HG03565 (cell line): ENCODE data around the gene SPIB.
"Not testable (repeated sequence)": the region's sequence is repeated elsewhere in the genome, so short reads cannot be mapped to it uniquely, and the experiment has no call there.

Experiments
- ATAC-seq: cut with Tn5 transposase; IDR thresholded peaks from one replicate; pipeline ENCODE4 v1.9.1; 2021; ENCODE audit warnings: mild to moderate bottlenecking, moderate library complexity; ENCODE audit not compliant: unreplicated experiment

The SPIB gene

DNA sequence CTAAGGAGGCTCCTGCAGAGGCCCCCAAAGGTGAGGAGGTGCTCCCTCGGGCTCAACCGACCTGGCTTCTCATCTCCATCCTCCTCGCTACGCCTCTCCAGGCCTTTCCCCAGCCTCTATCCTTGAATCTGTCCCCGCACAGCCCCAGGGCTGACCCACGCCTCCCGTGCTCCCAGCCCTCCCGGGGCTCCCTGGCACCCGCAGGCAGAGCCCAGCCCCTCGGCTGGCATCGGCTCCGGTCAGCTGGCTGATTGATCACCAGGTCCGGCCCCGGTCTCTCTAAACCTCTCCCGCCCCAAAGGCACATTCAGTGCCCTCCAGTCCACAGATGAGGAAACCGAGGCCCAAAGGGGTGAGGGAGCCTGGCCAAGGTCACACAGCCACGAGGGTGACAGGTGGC, 16.5 kb downstream of the SPIB start:
- no peak for ATAC-seq

DNA sequence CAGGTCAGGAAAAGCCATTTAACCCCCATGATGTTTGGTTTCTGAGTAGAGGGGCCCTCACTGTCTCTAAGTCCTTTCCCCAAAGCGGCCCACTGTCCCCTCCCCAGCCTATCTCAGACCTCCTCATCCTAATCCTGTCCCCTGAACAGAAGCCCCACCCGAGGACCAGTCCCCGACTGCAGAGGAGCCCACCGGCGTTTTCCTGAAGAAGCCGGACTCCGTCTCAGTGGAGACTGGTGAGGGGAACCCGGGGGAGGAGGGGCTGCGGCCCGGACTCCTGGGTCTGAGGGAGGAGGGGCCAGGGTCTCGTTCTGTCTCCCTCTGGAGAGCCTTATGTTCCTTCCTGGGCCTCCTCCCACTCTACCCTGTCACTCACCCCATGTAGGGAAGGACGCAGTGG, 16.9 kb downstream of the SPIB start:
- no peak for ATAC-seq

DNA sequence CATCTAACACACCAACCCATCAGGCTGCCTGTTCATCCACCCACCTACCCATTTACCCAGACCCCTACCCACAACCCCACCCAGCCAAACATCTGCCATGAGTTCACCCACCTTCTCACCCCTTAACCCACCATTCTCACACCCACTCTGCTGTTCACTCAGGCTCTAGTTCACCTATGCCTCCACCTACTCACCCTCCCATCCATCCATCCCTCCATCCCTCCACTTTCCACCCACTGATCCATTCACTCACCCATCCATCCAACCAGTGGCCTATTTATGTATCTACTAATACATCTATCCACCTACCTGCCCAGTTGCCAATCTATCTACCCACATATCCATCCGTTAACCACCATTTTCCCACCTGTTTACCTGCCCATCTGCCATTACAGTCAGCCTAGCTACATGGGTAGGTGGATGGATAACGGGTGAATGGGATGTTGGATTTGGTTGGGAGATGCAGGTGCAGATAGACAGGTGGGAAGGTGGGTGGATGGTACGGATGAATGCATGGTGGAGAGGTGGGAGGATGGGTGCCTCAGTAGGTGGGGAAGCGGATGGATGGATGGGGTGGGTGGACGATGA, 19.2 kb downstream of the SPIB start:
- ATAC-seq = no peak

GRCh38 chr19:50439130-50439529, 20.4 kb downstream of the SPIB start:
- ATAC-seq = not testable (repeated sequence)

DNA sequence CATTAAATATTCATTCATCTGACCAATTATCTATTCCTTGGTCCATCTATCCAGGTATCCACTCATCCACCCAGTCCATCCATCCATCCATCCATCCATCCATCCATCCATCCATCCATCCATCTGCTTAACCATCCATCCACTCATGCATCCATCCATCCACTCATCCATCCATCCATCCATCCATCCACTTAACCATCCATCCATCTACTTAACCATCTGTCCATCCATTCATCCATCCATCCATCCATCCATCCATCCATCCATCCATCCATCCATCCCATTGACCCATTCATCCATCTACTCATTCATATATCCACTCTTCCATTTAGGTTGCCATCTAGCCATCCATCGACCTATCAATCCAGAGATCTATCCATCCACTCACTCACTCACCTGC, 25.3 kb downstream of the SPIB start:
- ATAC-seq = no peak

DNA sequence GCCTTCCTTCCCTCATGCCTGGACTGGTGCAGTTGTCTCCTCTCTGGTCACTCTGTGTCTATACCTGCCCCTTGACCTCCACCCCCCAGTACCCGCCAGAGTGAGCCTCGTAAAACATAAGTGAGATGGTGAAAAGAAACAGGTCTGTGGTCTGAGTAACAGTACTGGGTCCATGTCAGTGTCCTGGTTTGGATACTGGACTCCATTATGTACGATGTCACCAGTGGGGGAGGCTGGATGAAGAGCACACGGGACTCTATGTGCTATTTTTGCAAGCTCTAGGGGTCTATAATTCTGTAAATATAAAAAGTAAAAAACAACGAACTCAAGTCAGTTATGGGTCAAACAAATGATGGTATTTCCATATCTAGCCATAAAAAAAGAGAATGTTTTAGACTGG, 28.3 kb downstream of the SPIB start:
- no peak for ATAC-seq

- ATAC-seq = no peak
Measured at GRCh38 chr19:50447750-50448149, 29.0 kb downstream of the SPIB start.

DNA sequence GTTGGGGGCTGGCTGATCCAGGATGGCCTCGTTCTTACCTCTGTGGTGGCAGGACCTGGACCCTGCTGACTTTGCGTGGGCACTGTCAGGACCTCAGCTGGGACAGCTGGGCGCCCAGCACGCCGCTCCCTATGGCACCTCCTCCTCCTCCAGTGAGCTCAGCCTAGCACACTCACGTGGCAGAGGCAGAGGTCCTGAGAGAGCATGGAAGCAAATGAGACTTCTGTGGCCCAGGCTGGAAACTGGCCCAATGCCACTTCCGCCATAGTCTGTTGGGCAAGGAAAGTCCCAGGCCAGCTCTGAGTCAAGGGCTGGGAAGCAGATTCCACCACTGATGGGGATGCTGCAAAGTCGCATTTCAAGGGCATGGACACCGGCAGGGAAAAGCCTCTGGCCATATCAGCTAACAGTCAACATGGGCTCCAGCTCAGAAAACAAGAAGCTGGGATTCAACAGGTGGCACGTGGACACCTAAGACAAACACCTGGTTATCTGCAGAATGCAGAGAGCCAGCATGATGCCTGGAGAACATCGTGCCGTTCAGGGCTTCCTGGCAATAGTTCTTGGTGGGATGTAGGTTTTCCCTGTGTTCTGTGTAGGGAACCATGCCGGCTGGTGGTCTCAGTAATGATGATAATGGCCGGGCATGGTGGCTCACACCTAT, 30.6 kb downstream of the SPIB start:
- ATAC-seq = no peak

DNA sequence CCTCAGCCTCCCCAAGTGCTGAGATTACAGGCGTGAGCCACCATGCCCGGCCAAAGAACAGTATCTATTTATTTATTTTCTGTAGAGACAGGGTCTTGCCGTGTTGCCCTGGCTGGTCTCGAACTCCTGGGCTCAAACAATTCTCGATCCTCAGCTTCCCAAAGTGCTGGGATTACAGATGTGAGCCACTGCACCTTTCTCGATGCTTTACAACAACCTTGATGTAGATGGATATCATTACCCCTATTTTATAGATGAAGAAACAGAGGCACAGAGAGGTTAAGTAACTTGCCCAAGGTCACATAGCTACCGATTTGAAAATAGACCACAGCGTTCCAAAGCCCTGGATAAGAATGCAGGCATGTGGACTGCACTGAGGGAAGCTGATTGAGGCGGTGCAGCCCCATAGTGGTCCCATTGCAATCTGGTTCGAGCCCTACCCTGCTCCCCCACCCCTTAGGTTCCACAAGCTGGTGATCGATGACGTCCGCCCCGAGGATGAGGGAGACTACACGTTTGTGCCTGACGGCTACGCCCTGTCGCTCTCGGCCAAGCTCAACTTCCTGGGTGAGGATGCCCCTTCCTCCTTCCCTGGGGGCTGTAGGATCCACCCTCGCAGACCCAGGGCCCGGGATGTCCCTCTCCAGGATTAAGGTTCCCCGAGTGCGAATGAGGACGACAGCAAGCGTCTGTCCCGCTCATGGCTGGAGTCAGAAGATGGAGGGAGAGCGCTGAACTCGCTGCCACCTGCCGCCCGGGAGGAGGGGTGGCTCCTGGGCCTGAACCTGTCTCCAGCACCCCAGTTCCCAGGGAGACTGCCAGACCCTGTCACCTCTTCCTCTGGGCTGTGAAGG, 31.9 kb downstream of the SPIB start:
- no peak for ATAC-seq

GRCh38 chr19:50451223-50451534, 32.4 kb downstream of the SPIB start:
- ATAC-seq = no peak

- no peak for ATAC-seq
Measured at GRCh38 chr19:50453243-50453642, 34.5 kb downstream of the SPIB start.

GRCh38 chr19:50455992-50456391, 37.3 kb downstream of the SPIB start:
- no peak for ATAC-seq

DNA sequence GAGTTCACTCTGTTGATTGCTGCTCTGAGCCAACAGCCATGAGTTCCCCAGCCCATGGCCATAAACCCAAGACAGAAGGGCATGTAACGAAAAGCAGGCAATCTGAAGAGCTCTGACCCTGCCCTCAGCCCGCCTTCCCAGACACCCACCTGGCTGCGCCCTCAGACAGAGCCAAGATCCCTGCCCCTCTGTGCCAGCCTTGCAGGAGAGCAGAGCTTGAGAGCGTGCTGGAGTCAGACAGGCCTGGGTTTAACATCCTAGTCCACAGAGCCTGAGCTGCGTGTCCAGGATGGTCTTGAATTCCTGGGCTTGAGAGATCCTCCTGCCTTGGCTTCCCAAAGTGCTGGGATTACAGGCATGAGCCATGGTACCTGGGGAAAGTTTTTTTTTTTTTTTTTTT, 38.6 kb downstream of the SPIB start:
- ATAC-seq = no peak

- no peak for ATAC-seq
Measured at GRCh38 chr19:50458396-50459066, 39.8 kb downstream of the SPIB start.

DNA sequence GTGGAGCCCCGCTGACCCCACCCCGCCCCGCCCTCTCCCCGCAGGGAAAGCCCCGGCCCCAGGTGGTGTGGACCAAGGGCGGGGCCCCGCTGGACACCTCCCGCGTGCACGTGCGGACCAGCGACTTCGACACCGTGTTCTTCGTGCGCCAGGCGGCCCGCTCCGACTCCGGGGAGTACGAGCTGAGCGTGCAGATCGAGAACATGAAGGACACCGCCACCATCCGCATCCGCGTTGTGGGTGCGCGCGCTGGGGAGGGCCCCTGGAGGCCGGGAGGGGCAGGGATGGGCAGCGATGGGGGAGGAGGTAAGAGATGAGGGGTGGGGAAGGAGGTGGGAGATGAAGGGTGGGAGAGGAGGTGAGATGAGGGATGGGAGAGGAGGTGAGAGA, 40.3 kb downstream of the SPIB start:
- ATAC-seq = no peak

DNA sequence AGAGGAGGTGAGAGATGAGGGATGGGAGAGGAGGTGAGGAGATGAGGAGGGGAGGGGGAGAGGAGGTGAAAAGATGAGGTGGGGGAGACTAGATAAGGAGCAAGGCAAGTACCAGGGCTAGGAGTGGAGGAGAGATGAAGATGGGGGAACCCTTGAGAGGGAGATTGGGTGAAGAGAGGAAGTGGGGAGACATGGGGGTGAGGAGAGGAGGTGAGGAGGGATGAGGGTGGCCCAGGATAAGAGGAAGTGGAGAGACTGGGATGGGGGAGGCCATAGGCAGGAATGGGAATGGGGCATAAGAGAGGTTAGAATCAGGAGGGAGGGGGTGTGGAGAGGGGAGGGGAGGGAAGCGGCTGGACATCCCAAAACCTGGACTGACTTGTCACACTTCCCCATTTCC, 40.9 kb downstream of the SPIB start:
- no peak for ATAC-seq

DNA sequence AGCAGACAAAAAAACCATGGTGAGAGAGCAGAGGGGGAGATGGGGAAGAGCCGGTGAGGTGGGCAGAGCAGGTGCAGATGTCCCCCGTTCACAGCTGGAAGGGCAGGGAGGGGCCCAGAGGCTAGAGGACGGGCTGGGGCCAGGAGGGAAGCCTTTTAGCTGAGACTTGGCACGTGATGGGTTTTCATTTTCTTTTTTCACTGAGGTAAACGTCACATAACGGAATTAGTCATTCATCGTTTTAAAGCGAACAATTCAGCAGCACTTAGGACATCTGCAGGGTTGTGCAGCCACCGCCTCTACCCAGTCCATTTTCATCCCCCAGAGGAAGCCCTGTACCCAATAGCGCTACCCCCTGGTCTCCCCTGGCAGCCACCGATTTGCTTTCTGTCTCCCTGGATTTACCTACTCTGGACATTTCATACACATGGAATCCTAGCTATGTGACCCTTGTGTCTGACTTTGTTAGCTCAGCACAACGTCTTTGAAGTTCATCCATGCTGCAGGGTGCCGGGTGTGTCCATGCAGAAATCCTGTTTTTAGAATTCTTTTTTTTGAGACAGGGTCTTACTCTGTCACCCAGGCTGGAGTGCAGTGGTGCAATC, 41.5 kb downstream of the SPIB start:
- ATAC-seq = peak; percentile 38

DNA sequence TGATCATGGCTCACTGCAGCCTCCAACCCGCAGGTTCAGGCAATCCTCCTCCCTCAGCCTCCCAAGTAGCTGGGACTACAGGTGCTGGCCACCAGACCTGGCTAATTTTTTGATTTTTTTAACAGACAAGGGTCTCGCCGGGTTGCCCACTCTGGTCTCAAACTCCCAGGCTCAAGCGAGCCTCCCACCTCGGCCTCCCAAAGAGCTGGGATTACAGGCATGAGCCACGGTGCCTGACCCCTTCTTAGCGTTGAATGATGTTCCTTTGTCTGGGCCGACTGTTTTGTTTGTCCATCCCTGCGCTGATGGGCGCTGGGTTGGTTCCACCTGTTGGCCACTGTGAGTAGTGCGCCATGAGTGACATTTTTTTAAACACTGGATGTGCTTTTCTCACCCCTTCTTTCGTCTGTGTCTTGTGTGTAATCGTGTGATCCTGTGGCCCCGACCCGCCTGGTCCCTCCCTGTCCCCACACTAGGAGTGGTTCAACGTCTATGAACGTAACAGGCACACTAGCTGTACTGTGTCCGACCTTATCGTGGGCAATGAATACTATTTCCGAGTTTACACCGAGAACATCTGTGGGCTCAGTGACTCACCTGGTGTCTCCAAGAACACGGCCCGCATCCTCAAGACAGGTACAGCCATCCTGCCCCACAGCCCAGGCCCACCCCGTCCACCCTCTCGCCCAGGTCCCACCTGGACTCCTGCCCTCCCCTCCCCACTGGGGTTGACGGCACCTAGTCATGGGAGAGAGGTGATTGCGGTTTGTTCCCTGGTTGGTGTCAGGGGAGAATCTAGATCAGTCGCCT, 42.5 kb downstream of the SPIB start:
- ATAC-seq = peak; percentile 50

DNA sequence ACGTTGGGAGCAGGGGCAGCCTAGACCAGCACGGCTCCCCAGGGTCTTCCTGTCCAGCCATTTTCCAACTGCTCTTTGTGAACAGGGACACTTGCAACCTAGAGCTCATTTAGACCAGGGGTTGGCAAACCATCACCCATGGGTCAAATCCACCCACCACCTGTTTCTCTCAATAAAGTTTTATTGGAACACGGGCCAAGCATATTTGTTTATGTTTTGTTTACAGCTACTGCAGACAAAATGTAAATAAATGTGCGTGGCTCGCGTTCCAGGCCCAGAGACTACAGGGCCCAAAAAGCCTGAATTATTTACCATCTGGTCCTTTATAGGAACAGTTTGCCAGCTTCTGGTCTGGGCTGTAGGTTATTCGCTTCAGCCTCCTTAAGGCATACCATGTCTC, 44.2 kb downstream of the SPIB start:
- no peak for ATAC-seq

GRCh38 chr19:50464348-50464747, 45.6 kb downstream of the SPIB start:
- no peak for ATAC-seq

DNA sequence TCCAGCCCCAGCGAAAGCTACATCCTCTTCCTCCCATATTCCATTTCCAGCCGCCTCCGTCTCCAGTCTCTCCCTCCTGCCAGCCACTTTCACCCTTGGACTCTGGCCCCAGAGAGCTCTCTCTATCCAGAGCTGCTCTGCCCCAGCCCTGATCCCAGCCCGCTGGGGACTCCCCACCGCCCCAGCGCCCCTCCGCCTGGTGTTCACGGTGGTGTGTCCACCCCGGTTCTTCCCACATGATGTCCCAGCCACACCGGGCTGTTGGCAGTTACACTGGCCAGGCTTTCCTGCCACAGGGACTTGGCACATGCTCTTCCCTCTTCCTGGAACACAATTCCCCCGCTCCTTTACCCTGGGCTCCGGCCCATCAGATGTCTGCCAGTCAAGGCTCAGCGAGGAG, 46.3 kb downstream of the SPIB start:
- ATAC-seq = no peak
